ENCODE results near the gene BAG3. TPM values are rescaled to one million over a fixed set of nuclear protein-coding genes. Genes with fewer than 3 reads are reported as not detected.
"Not testable (repeated sequence)": the region's sequence is repeated elsewhere in the genome, so short reads cannot be mapped to it uniquely, and the experiment has no call there.

Gene BAG3
- total RNA-seq, 1 experiment from 2014 or later: 8.4 TPM

DNA sequence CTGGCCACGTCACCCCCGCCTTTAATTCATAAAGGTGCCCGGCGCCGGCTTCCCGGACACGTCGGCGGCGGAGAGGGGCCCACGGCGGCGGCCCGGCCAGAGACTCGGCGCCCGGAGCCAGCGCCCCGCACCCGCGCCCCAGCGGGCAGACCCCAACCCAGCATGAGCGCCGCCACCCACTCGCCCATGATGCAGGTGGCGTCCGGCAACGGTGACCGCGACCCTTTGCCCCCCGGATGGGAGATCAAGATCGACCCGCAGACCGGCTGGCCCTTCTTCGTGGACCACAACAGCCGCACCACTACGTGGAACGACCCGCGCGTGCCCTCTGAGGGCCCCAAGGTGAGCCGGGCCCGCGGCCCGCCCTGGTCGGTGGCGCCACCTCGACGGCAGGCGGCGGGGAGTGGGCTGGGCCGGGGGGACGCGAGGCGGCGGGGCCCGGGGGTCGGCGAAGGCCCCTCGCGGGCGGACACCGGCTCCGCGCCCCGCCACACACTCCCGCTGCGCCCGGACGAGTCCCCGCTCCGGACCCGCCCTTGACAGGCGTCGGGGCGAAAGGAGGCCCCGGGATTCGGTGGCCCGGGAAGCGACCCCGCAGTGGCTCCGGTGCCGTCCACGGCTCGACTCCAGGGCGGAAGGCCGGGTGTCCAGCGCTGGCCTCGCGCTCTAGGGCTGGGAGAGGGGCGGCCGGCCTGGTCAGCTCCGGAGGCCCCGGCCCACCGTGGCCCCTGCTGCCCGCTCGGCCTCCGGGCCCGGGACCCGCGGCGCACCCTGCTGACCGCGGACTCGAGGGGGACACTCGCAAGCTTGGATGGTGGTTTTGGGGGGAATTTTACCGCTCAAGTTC lies 557 bp downstream of the BAG3 start:
- H3K27me3 ChIP-seq (ENCODE audit: control insufficient read depth, insufficient read depth, low read length): no peaks in the 10 kb centered on the region

DNA sequence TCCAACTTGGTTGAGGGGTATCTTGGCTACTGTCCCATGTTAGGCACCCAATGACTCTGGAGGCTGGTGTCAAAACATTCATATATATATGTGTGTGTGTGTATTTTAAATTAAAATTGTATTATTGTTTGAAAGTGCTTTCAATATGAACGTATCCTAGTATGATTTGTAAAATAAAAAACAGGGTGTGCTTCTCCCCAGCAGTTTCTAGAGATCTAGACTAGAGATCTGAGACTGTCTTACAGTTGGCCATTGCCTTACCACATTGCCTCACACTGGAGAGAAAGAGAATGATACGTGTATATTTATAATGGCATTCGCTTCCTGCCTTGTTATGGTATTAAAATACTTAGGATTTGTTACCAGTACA lies 1.2 kb downstream of the BAG3 start:
- H3K4me3 ChIP-seq (ENCODE audit: insufficient read depth, low read depth, low read length): peak overlapping the region; percentile 87
- peak; percentile 47 for DNase-seq
- H3K36me3 ChIP-seq (replicated peaks; ENCODE audit: control insufficient read depth, insufficient read depth, low read length): peaks cover 1% of the 10 kb centered on the region; the same call in 1 of the 2 replicates
- H3K27me3 ChIP-seq (ENCODE audit: control insufficient read depth, insufficient read depth, low read length): no peaks in the 10 kb centered on the region

More for the DNA sequence above, 557 bp downstream of the BAG3 start:
- DNase-seq: peak; percentile 79
- peak overlapping the region; percentile 87 for H3K4me3 ChIP-seq (ENCODE audit: insufficient read depth, low read depth, low read length)
- H3K36me3 ChIP-seq (replicated peaks; ENCODE audit: control insufficient read depth, insufficient read depth, low read length): peaks cover 1% of the 10 kb centered on the region; the same call in 1 of the 2 replicates

DNA sequence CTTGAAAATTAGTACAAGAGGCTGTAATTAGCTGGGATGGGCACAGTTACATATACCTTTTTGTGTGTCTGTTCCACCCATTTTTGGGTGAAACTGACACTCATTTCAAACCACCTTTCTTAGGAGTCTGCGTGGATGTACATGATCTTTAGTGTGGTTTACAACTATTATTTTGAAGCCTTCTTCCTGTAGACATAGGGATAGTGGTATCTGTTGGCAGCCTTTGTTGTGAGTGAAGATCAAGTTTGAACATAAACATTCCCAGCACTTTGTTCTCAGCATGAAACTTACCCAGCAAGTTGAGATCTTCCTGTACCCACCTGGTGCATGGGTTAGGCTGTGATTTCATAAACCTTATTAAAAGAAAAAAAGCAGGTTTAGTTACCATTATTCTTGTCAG lies 2.0 kb downstream of the BAG3 start:
- no peak overlapping the region; the same call in 1 of the 2 replicates for H3K4me3 ChIP-seq (ENCODE audit: insufficient read depth, low read depth, low read length)
- DNase-seq: no peak

DNA sequence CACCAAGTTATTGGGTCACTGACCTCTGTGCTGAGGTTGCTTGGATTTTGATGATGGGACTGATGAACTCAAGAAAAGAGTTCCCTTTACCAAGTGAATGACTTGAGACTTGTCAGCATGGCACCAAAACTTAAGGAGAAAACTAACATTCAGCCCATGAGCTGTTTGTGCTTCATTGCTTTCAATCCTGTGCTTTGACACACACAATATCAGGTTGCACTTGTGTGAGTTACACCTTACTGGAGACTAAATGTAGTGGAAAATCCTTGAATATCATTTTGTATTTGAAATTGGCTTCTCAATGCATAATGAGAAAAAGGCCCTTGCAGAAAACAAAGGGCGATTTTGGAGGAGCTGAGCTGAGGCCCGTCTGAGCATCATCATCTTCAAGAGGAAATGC lies 2.7 kb downstream of the BAG3 start:
- Histone ChIP-seq H3K4me3 (ENCODE audit: insufficient read depth, low read depth, low read length) (no peak overlapping the region), H3K27me3 (ENCODE audit: control insufficient read depth, insufficient read depth, low read length) (no peaks in the 10 kb centered on the region), H3K36me3 (replicated peaks; ENCODE audit: control insufficient read depth, insufficient read depth, low read length) (peaks cover 1% of the 10 kb centered on the region; the same call in 1 of the 2 replicates)
- DNase-seq: no peak

More for the DNA sequence above, 2.0 kb downstream of the BAG3 start:
- Histone ChIP-seq H3K27me3 (ENCODE audit: control insufficient read depth, insufficient read depth, low read length) (no peaks in the 10 kb centered on the region), H3K36me3 (replicated peaks; ENCODE audit: control insufficient read depth, insufficient read depth, low read length) (peaks cover 1% of the 10 kb centered on the region; the same call in 1 of the 2 replicates)

DNA sequence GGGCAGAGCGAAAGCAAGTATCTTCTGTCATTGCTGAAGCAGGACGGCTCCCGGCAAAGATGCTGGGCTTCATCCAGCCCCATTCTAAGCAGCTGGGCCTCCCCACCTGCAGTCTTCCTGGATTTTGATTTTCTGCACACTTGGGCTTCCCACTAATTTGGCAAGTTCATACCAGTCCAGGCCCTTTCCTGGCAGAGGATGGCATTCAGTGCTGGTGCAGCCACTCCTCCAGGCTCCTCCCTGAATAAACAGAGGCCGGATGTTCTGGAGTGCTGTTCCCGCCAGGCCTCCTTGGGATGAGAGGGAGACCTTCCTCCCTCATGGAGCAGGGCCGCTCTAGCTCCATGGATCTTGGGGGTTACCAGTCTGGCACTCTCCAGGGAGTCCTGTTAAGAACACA lies 3.4 kb downstream of the BAG3 start:
- peak; percentile 45 for DNase-seq
- no peaks in the 10 kb centered on the region for H3K27me3 ChIP-seq (ENCODE audit: control insufficient read depth, insufficient read depth, low read length)
- H3K4me3 ChIP-seq (ENCODE audit: insufficient read depth, low read depth, low read length): no peak overlapping the region
- peaks cover 1% of the 10 kb centered on the region; the same call in 1 of the 2 replicates for H3K36me3 ChIP-seq (replicated peaks; ENCODE audit: control insufficient read depth, insufficient read depth, low read length)

DNA sequence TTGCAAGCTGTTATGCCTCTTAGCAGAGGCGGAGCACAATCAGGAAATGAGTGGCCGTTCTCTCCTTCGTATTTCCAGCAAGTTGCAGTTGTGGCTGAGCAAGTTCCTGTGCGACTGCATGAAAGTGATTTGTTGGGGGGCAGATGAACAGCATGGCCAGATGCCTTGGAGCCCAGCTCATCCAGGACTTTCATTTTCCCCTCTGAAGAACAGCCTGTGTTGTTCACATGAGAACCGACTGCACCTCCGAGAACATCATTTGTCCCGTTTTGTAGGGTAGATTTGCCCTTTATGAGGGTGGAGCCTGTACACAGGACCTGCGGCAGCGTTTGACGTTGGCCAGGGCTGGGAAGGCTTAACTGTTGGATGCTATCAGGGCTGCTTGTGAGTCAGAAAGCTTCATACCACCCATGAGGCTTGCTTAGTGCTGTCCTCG lies 4.4 kb downstream of the BAG3 start:
- Histone ChIP-seq H3K36me3 (replicated peaks; ENCODE audit: control insufficient read depth, insufficient read depth, low read length) (peaks cover 1% of the 10 kb centered on the region; the same call in 1 of the 2 replicates), H3K27me3 (ENCODE audit: control insufficient read depth, insufficient read depth, low read length) (no peaks in the 10 kb centered on the region), H3K4me3 (ENCODE audit: insufficient read depth, low read depth, low read length) (no peak overlapping the region)
- no peak for DNase-seq

DNA sequence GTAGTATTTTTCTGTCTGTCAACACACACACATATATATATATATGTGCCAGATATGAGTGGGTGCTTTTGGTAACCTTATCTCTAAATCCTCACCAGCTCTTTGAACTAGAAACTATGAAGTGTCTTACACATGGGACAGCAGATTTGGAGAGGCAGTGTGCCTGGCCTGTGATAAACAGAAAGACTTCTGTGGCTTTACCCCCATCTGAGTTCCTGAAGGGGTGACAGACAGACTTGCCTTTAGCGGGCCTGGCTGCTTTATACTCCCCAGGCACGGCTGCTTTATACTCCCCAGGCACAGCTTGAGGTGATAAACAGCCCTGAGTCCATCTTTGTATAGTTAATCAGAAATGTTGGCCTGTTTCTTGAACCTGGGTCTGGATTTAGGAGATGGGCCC lies 5.6 kb downstream of the BAG3 start:
- H3K27me3 ChIP-seq (ENCODE audit: control insufficient read depth, insufficient read depth, low read length): no peaks in the 10 kb centered on the region
- H3K4me3 ChIP-seq (ENCODE audit: insufficient read depth, low read depth, low read length): no peak overlapping the region
- H3K36me3 ChIP-seq (replicated peaks; ENCODE audit: control insufficient read depth, insufficient read depth, low read length): peaks cover 1% of the 10 kb centered on the region; the same call in 1 of the 2 replicates
- no peak for DNase-seq

DNA sequence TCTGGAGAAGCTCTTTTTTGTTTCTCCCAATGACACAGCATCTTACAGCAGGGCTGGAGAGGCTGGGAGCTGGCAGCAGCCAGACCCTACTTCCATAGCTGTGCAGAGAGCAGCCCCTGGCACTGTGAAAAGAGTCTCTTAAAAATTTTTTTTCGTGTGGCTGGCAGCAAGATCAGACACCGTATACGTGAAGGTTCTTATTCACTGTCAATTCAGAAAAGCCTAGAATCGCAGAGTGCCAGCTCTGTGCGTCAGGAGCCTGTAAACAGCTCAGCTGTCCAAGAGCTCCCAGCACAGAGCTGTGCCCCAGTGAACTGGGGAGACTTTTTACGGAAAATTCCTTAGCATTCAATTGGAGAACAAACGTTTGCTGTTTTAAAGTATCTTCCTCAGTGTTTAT lies 6.5 kb downstream of the BAG3 start:
- Histone ChIP-seq H3K27me3 (ENCODE audit: control insufficient read depth, insufficient read depth, low read length) (no peaks in the 10 kb centered on the region), H3K4me3 (ENCODE audit: insufficient read depth, low read depth, low read length) (no peak overlapping the region), H3K36me3 (replicated peaks; ENCODE audit: control insufficient read depth, insufficient read depth, low read length) (peaks cover 1% of the 10 kb centered on the region; the same call in 1 of the 2 replicates)
- DNase-seq: no peak

DNA sequence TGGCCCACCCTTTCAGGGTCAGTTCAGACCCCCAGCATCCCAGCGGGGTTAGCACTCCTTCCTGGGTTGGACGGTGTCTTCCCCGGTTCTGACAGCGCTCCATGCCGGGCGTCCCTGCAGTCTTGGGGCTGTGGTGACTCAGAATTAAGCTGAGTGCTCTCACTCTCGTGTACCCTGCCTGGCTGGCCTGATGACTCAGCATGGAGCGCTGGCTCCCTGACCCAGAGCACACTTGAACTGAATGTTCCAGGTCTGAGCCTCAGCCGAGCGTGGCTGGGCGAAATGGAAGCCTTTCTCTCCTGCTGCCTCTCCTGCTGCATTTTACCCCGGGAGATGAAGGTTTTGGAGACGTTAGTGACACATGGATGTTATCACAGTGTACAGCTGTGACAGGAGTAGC lies 7.1 kb downstream of the BAG3 start:
- Histone ChIP-seq H3K36me3 (replicated peaks; ENCODE audit: control insufficient read depth, insufficient read depth, low read length) (peaks cover 1% of the 10 kb centered on the region; the same call in 1 of the 2 replicates), H3K27me3 (ENCODE audit: control insufficient read depth, insufficient read depth, low read length) (no peaks in the 10 kb centered on the region), H3K4me3 (ENCODE audit: insufficient read depth, low read depth, low read length) (no peak overlapping the region)
- peak; percentile 62 for DNase-seq

DNA sequence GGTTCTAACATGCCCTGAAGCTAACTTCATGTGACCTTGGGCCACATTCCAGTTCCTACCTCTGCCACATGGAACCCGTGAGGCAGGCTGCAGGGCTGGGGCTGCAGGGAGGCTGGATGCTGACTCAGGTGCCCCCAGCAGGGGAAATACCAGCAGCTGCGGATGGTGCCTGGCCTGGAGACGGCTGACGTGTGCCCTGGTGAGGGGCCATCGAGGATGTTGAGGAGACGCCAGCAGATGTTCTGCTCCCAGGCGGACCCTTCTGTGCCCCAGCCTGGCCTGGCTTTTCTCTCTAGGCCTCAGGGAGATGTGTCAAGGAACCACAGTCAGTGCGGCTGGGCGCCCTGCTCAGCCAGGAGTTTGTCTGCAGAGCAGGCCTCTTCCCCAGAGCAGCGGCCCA lies 8.8 kb downstream of the BAG3 start:
- no peak overlapping the region for H3K4me3 ChIP-seq (ENCODE audit: insufficient read depth, low read depth, low read length)
- H3K27me3 ChIP-seq (ENCODE audit: control insufficient read depth, insufficient read depth, low read length): no peaks in the 10 kb centered on the region
- H3K36me3 ChIP-seq (replicated peaks; ENCODE audit: control insufficient read depth, insufficient read depth, low read length): peaks cover 1% of the 10 kb centered on the region; the same call in 1 of the 2 replicates
- no peak for DNase-seq

DNA sequence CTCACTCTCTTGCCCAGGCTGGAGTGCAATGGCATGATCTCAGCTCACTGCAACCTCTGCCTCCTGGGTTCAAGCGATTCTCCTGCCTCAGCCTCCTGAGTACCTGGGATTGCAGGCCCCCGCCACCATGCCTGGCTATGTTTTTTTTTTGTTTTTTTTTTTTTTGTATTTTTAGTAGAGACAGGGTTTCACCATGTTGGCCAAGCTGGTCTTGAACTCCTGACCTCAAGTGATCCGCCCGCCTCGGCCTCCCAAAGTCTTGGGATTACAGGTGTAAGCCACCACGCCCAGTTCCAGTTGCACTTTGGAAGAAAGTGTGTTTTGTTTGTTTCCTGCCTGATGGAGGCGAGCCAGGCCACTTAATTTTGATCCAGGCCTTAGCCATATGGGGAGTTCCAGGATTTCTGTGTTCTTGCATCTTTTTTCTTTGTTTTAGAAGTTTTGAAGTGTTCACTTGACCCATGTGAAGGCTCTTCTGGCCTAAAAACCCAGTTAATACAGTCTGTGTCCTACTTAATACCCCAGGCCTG lies 11.0 kb downstream of the BAG3 start:
- not testable (repeated sequence) for H3K4me3 ChIP-seq (ENCODE audit: insufficient read depth, low read depth, low read length); H3K36me3 ChIP-seq (replicated peaks; ENCODE audit: control insufficient read depth, insufficient read depth, low read length); DNase-seq; H3K27me3 ChIP-seq (ENCODE audit: control insufficient read depth, insufficient read depth, low read length)

DNA sequence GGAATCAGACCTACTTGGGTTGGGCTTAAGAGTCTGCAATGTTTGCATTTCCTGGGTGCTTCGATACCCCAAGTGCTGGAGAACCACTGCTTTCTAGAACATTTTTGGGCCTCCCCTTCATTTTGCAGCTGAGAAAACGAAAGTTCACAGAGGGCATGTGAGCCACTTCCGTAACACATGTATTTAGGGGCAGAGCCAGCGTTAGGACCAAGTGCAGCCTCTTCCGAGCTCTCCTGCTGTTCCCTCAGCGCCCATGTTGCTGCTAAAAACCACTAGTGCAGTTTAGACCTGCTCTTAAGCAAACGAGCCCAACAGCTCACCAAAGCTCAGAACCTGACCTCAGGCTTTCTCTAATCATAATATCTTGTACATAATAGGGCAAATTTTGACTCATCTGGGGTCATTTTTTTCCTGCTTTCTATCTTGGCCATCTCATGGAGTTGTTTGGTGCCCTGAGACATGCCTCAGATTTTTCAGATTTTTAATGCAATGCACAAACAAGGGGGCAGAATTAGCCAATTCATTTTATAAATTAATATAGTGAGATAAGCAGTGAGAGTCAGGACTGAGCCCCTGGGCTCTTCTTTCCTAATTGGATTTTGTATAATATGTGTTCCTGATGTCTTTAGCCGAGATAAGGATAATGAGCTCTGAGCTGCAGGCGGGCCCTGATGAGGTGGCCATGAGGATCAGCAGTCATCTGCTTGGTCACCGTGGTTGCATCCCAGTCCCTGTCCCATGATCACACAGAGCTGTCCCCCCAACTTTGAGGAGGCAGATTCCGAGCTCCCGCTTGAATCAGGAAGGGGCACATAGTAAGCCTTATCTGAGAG lies 12.9 kb downstream of the BAG3 start:
- H3K36me3 ChIP-seq (replicated peaks; ENCODE audit: control insufficient read depth, insufficient read depth, low read length): no peaks in the 10 kb centered on the region
- DNase-seq: no peak
- no peaks in the 10 kb centered on the region for H3K27me3 ChIP-seq (ENCODE audit: control insufficient read depth, insufficient read depth, low read length)
- no peak overlapping the region for H3K4me3 ChIP-seq (ENCODE audit: insufficient read depth, low read depth, low read length)

DNA sequence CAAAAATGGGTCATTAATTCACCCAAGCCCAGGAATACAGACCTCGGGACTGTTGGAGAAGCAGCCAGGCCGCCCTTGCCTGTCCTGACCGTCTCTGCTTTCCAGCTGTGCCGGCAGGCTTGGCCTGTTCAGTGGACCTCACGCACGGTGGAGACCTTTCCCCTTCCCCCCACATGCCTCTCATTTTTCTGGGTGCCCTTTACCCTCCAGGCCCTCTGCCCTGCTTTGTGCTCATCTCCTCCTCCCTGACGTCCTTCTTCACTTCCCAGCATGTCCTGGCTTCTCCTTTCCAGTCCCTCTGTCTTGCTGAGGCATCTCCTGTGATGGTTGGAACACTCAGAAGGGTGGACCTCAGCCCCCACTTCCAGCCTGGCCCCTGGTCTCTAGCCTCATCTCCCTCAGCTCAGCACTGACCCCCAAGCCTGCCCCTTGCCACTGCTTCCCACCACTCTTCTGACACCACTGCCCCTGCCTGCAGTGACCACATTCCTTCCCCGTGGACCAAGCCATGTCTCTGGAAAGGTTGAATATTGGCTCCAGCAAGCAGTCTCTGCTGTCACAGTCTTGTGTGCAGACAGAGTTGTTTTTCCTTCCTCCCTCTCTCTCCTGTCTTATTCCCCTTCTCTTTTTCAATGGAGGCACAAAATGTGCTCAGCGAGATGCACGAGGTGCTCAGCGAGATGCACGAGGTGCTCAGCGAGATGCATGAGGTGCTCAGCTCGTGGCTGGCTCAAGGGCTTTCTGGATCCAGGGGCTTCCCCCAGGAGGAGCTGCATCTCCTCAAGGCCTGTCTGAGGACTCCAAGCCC lies 14.9 kb downstream of the BAG3 start:
- DNase-seq: no peak
- Histone ChIP-seq H3K27me3 (ENCODE audit: control insufficient read depth, insufficient read depth, low read length) (no peaks in the 10 kb centered on the region), H3K36me3 (replicated peaks; ENCODE audit: control insufficient read depth, insufficient read depth, low read length) (peaks cover 5% of the 10 kb centered on the region), H3K4me3 (ENCODE audit: insufficient read depth, low read depth, low read length) (no peak overlapping the region)

DNA sequence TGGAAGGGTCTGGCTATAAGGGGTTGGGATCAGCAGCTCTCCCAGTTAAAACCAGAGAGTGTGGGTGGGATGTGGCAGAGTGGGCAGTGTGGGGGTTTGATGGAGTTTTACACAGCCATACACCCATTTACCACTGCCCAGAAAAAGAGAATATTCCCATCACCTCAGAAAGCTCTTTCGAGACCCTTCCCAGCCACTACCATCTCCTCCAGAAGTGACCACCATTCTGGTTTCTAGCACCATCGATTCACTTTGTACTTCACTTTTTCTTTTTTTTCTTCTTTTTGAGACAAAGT lies 15.5 kb downstream of the BAG3 start:
- no peak for DNase-seq
- Histone ChIP-seq H3K36me3 (replicated peaks; ENCODE audit: control insufficient read depth, insufficient read depth, low read length) (peaks cover 5% of the 10 kb centered on the region), H3K27me3 (ENCODE audit: control insufficient read depth, insufficient read depth, low read length) (no peaks in the 10 kb centered on the region), H3K4me3 (ENCODE audit: insufficient read depth, low read depth, low read length) (no peak overlapping the region)

All from H7 (cell line).